Neural cell (in vitro differentiated cells): ENCODE data around the gene PRUNE2. TPM values are rescaled to one million over a fixed set of nuclear protein-coding genes. Genes with fewer than 3 reads are reported as not detected.

Experiments
- H2AFZ ChIP-seq: fragments of 200-600, 300-800 bp; sonication (generic), shearing (Covaris generic); 2 replicates; pipeline ENCODE4 v1.6.0; 2014; ENCODE audit warnings: low read depth, mild to moderate bottlenecking, antibody characterized with exemption, low read length, moderate library complexity
- H3F3A ChIP-seq: fragments of 200-600 bp; shearing (Covaris generic); 2 replicates; pipeline ENCODE4 v1.6.1; 2016; ENCODE audit warnings: mild to moderate bottlenecking, moderate library complexity, mixed read lengths, antibody characterized with exemption, low read length; ENCODE audit not compliant: insufficient read depth, poor library complexity, severe bottlenecking
- H3K27ac ChIP-seq: fragments of 200-600, 300-800 bp; sonication (generic), shearing (Covaris generic); 2 replicates; pipeline ENCODE4 v1.5.1; 2014; ENCODE audit warnings: mild to moderate bottlenecking, low read length, moderate library complexity
- H3K27me3 ChIP-seq: fragments of 300-800, 200-600 bp; sonication (generic), shearing (Covaris generic); 2 replicates; pipeline ENCODE4 v1.6.0; 2014; ENCODE audit warnings: mild to moderate bottlenecking, low read depth, low read length, moderate library complexity; ENCODE audit not compliant: insufficient read depth
- H3K36me3 ChIP-seq: fragments of 300-800, 200-600 bp; sonication (generic), shearing (Covaris generic); 2 replicates; pipeline ENCODE4 v1.5.1; 2014; ENCODE audit warnings: mild to moderate bottlenecking, antibody characterized with exemption, low read length, moderate library complexity; ENCODE audit not compliant: insufficient read depth
- H3K4me2 ChIP-seq: fragments of 300-800, 200-600 bp; sonication (generic), shearing (Covaris generic); 2 replicates; pipeline ENCODE4 v1.6.0; 2014; ENCODE audit warnings: mild to moderate bottlenecking, low read length
- H3K4me3 ChIP-seq: fragments of 300-800, 200-600 bp; sonication (generic), shearing (Covaris generic); 2 replicates; pipeline ENCODE4 v1.5.1; 2014; ENCODE audit warnings: mild to moderate bottlenecking, low read length, moderate library complexity
- H3K79me2 ChIP-seq: fragments of 200-600 bp; shearing (Covaris generic); replicated peaks from 2 replicates; pipeline ENCODE4 v1.6.0; 2014; ENCODE audit warnings: mild to moderate bottlenecking, low read length, moderate library complexity; ENCODE audit not compliant: insufficient read depth
- H3K9ac ChIP-seq: fragments of 300-800, 200-600 bp; sonication (generic), shearing (Covaris generic); 2 replicates; pipeline ENCODE4 v1.6.1; 2016; ENCODE audit warnings: mild to moderate bottlenecking, low read length, mixed read lengths
- H3K9me2 ChIP-seq: fragments of 200-600 bp; shearing (Covaris generic); 2 replicates; pipeline ENCODE4 v1.6.1; 2016; ENCODE audit warnings: mild to moderate bottlenecking, low read length, mixed read lengths; ENCODE audit not compliant: insufficient read depth
- H3K9me3 ChIP-seq: fragments of 200-600, 300-800 bp; sonication (generic), shearing (Covaris generic); 2 replicates; pipeline ENCODE4 v1.6.1; 2016; ENCODE audit warnings: mild to moderate bottlenecking, mixed run types, low read length, moderate library complexity, mixed read lengths
- H4K20me1 ChIP-seq: fragments of 200-600 bp; shearing (Covaris generic); 2 replicates; pipeline ENCODE4 v1.6.1; 2016; ENCODE audit warnings: mild to moderate bottlenecking, mixed run types; ENCODE audit not compliant: insufficient read depth
- CTCF ChIP-seq: fragments of 450-650 bp; IDR thresholded peaks from 2 replicates; pipeline ENCODE4 v1.5.1; 2014; ENCODE audit warnings: antibody characterized with exemption, mild to moderate bottlenecking, moderate library complexity; ENCODE audit not compliant: poor library complexity, severe bottlenecking
- EP300 ChIP-seq: fragments of 450-650 bp; conservative IDR thresholded peaks from 2 replicates; pipeline ENCODE4 v1.6.1; 2014; ENCODE audit warnings: antibody characterized with exemption, mild to moderate bottlenecking, moderate library complexity; ENCODE audit not compliant: poor library complexity, severe bottlenecking
- EZH2 ChIP-seq: fragments of 200-600, 300-800 bp; shearing (Covaris generic), sonication (generic); IDR thresholded peaks from 2 replicates; pipeline ENCODE4 v1.6.1; 2014; ENCODE audit warnings: antibody characterized with exemption, low read length, borderline replicate concordance, mild to moderate bottlenecking; ENCODE audit not compliant: insufficient read depth, poor library complexity, severe bottlenecking
- MXI1 ChIP-seq: fragments of 450-650 bp; conservative IDR thresholded peaks from 2 replicates; pipeline ENCODE4 v1.6.1; 2014; ENCODE audit warnings: antibody characterized with exemption, mild to moderate bottlenecking; ENCODE audit not compliant: poor library complexity, severe bottlenecking
- POLR2AphosphoS5 ChIP-seq: IDR thresholded peaks from 2 replicates; pipeline ENCODE4 v1.6.1; 2012
- RAD21 ChIP-seq: fragments of 450-650 bp; conservative IDR thresholded peaks from 2 replicates; pipeline ENCODE4 v1.6.1; 2014; ENCODE audit warnings: antibody characterized with exemption, mild to moderate bottlenecking, moderate library complexity
- REST ChIP-seq: IDR thresholded peaks from 2 replicates; pipeline ENCODE4 v1.6.1; 2012; ENCODE audit warnings: borderline replicate concordance
- SMC3 ChIP-seq: fragments of 450-650 bp; conservative IDR thresholded peaks from 2 replicates; pipeline ENCODE4 v1.6.1; 2014; ENCODE audit warnings: antibody characterized with exemption, mild to moderate bottlenecking, moderate library complexity; ENCODE audit not compliant: poor library complexity
- TAF1 ChIP-seq: IDR thresholded peaks from 2 replicates; pipeline ENCODE4 v1.6.1; 2012; ENCODE audit warnings: low read depth
- polyA plus RNA-seq: library from polyadenylated mRNA; depleted of rRNA; stranded (reverse); fragments of >200 nt; gene quantifications from 2 replicates; pipeline ENCODE4 v1.2.3, GENCODE V29; 2014

PRUNE2 gene
- polyA plus RNA-seq, 1 donor from 2014 or later: 9.7 TPM

DNA sequence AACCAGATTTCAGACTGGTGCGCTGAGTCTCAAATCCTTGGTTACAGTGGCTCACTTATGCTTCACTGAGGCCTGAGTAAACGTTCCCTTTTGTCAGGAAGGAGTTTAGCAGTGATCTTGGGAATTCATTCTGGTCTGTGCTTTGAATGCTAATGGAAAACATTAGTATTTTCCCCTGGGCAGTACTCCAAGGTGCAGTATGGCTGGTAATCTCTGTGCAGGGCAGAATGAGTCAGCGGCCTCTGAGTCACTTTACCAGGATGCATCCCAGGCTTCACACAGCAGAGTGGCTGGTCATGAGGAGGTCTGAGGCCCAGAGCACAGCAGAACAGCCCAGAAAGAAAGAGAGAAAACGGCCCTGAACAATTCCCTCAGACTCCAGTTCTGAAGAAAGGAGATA lies 87.6 kb downstream of the PRUNE2 start:
- no peak overlapping the region for H2AFZ ChIP-seq
- no peak overlapping the region for H3K4me2 ChIP-seq
- TF ChIP-seq MXI1 (no peak), TAF1 (no peak), SMC3 (no peak), EZH2 (no peak), CTCF (no peak), POLR2AphosphoS5 (no peak), RAD21 (no peak), REST (no peak)
- H3K79me2 ChIP-seq: no peaks in the 10 kb centered on the region
- H3K4me3 ChIP-seq: no peak overlapping the region
- no peak overlapping the region for H3K9ac ChIP-seq
- no peaks in the 10 kb centered on the region for H3K36me3 ChIP-seq
- H3K9me3 ChIP-seq: no peaks in the 10 kb centered on the region
- no peaks in the 10 kb centered on the region for H3K27me3 ChIP-seq
- H3K27ac ChIP-seq: no peak overlapping the region
- H4K20me1 ChIP-seq: no peaks in the 10 kb centered on the region
- no peaks in the 10 kb centered on the region for H3F3A ChIP-seq
- no peaks in the 10 kb centered on the region for H3K9me2 ChIP-seq

DNA sequence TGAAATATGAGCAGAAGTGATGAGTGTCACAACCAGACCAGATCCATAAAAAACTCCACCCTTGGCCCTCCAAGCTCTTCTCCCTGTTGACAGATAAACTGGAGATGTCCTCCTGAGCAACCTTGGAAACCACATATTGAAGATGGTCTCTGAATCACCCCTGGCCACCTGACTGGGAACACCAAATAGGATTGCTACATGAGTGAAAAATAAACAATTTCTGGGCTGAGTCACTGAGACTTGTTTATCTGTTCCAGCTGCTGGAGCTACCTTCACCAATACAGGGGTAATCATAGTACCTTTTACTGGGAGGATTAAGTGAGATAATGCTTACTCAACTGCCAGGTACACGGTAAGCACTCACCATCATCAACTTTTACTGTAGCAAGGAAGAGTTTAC lies 88.4 kb downstream of the PRUNE2 start:
- Histone ChIP-seq H2AFZ (no peak overlapping the region), H3K4me2 (no peak overlapping the region), H3K9me3 (no peaks in the 10 kb centered on the region), H3K4me3 (no peak overlapping the region), H3K9ac (no peak overlapping the region), H4K20me1 (no peaks in the 10 kb centered on the region), H3K27me3 (no peaks in the 10 kb centered on the region), H3F3A (no peaks in the 10 kb centered on the region), H3K36me3 (no peaks in the 10 kb centered on the region), H3K27ac (no peak overlapping the region), H3K79me2 (no peaks in the 10 kb centered on the region), H3K9me2 (no peaks in the 10 kb centered on the region)
- TF ChIP-seq MXI1 (no peak), POLR2AphosphoS5 (no peak), RAD21 (no peak), EZH2 (no peak), REST (no peak), EP300 (no peak), SMC3 (no peak), CTCF (no peak), TAF1 (no peak)
